Activated naive CD8-positive, alpha-beta T cell treated with anti-CD3 and anti-CD28 coated beads, Interleukin-2, amount 50 U/mL, for 16 hours (primary cell): ENCODE data around the gene SPON1.
"Not testable (repeated sequence)": the region's sequence is repeated elsewhere in the genome, so short reads cannot be mapped to it uniquely, and the experiment has no call there.

Experiments
- DNase-seq: peaks from one replicate; pipeline ENCODE4 v3.0.0-alpha.2; 2020; ENCODE audit warnings: low read depth, low spot score

The SPON1 gene

GRCh38 chr11:14267861-14268635 is 305.5 kb downstream of the SPON1 start:
- DNase-seq: no peak

GRCh38 chr11:14269692-14270573 is 307.4 kb downstream of the SPON1 start:
- no peak for DNase-seq

GRCh38 chr11:14270690-14271542 is 308.4 kb downstream of the SPON1 start:
- DNase-seq: no peak

- DNase-seq: no peak
Observed at GRCh38 chr11:14273895-14274294, 311.4 kb downstream of the SPON1 start.

- DNase-seq: no peak
Observed at GRCh38 chr11:14275076-14275475, 312.6 kb downstream of the SPON1 start.

- not testable (repeated sequence) for DNase-seq
Observed at GRCh38 chr11:14278869-14279268, 316.3 kb downstream of the SPON1 start.

- no peak for DNase-seq
Observed at GRCh38 chr11:14288189-14288935, 325.8 kb downstream of the SPON1 start.

- DNase-seq: no peak
Observed at GRCh38 chr11:14290422-14290821, 327.9 kb downstream of the SPON1 start.

GRCh38 chr11:14299921-14300320 is 337.4 kb downstream of the SPON1 start:
- no peak for DNase-seq

- no peak for DNase-seq
Observed at GRCh38 chr11:14300661-14301304, 338.3 kb downstream of the SPON1 start.

- no peak for DNase-seq
Observed at GRCh38 chr11:14304601-14305000, 342.1 kb downstream of the SPON1 start.

- DNase-seq: no peak
Observed at GRCh38 chr11:14305649-14306048, 343.1 kb downstream of the SPON1 start.

- no peak for DNase-seq
Observed at GRCh38 chr11:14306481-14306880, 344.0 kb downstream of the SPON1 start.

GRCh38 chr11:14308114-14308896 is 345.8 kb downstream of the SPON1 start:
- no peak for DNase-seq

- no peak for DNase-seq
Observed at GRCh38 chr11:14308897-14309387, 346.4 kb downstream of the SPON1 start.

GRCh38 chr11:14309425-14310192 is 347.1 kb downstream of the SPON1 start:
- no peak for DNase-seq

GRCh38 chr11:14310679-14311078 is 348.2 kb downstream of the SPON1 start:
- DNase-seq: no peak

- no peak for DNase-seq
Observed at GRCh38 chr11:14312736-14313438, 350.4 kb downstream of the SPON1 start.
